Endothelial cell of umbilical vein (primary cell): Measurements from ENCODE around the gene ELMO2.

Experiments
- EZH2 ChIP-seq: IDR thresholded peaks from 2 replicates; pipeline ENCODE4 v1.6.1; 2012; ENCODE audit warnings: borderline replicate concordance, low read depth, mild to moderate bottlenecking, moderate library complexity, low read length, inconsistent platforms; ENCODE audit not compliant: severe bottlenecking
- FOS ChIP-seq: IDR thresholded peaks from 2 replicates; pipeline ENCODE4 v1.6.1; 2011; ENCODE audit warnings: mild to moderate bottlenecking, low read length, moderate library complexity, borderline replicate concordance; ENCODE audit not compliant: insufficient read depth
- JUN ChIP-seq: IDR thresholded peaks from 2 replicates; pipeline ENCODE4 v1.6.1; 2011; ENCODE audit warnings: borderline replicate concordance, low read depth; ENCODE audit not compliant: insufficient read length, insufficient read depth
- MYC ChIP-seq: IDR thresholded peaks from one replicate; pipeline ENCODE4 v1.6.1; 2011; ENCODE audit warnings: mild to moderate bottlenecking, low read depth, low read length
- POLR2A ChIP-seq: IDR thresholded peaks from 2 replicates; pipeline ENCODE4 v1.6.1; 2012; ENCODE audit warnings: low read depth, mild to moderate bottlenecking, control low read depth, low read length
- TF ChIP-seq, protein P1 (sequence below), 2 donors: IDR thresholded peaks; 1 replicate in 1 of 2; 2 replicates in 1 of 2; pipeline ENCODE4 v1.5.1; 2011; ENCODE audit warnings: low read length in 2 of 2, mild to moderate bottlenecking in 2 of 2, moderate library complexity in 2 of 2, control low read depth in 1 of 2, inconsistent platforms in 1 of 2, low read depth in 1 of 2; ENCODE audit not compliant: insufficient read depth in 1 of 2; ENCODE audit errors: extremely low read depth in 1 of 2
- TF ChIP-seq, protein P2 (sequence below): IDR thresholded peaks from 2 replicates; pipeline ENCODE4 v1.6.1; 2011; ENCODE audit not compliant: insufficient read depth, insufficient read length

DNA sequence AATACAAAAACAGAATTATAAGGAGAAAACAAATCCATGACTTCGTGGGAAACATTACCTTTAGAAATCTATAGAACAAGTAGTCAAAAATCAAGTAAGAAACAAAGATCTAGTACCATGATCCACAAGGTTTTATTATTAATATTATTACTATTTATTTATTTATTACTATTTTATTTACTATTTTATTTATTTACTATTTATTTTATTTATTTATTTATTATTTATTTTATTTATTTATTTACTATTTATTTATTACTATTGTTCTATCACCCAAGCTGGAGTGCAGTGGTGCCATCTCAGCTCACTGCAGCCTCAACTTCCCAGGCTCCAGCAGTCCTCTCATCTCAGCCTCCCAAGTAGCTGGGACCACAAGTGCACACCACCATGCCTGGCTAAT is 13.5 kb upstream of the ELMO2 start:
- TF ChIP-seq, protein P1, sequence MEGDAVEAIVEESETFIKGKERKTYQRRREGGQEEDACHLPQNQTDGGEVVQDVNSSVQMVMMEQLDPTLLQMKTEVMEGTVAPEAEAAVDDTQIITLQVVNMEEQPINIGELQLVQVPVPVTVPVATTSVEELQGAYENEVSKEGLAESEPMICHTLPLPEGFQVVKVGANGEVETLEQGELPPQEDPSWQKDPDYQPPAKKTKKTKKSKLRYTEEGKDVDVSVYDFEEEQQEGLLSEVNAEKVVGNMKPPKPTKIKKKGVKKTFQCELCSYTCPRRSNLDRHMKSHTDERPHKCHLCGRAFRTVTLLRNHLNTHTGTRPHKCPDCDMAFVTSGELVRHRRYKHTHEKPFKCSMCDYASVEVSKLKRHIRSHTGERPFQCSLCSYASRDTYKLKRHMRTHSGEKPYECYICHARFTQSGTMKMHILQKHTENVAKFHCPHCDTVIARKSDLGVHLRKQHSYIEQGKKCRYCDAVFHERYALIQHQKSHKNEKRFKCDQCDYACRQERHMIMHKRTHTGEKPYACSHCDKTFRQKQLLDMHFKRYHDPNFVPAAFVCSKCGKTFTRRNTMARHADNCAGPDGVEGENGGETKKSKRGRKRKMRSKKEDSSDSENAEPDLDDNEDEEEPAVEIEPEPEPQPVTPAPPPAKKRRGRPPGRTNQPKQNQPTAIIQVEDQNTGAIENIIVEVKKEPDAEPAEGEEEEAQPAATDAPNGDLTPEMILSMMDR (IDR thresholded peaks at IDR 0.05; ENCODE audit: extremely low read depth in 1 of 2, insufficient read depth in 1 of 2, low read depth in 1 of 2, low read length in 2 of 2), result no peak
- TF ChIP-seq POLR2A, result no peak
- TF ChIP-seq EZH2, result no peak
- no peak for TF ChIP-seq FOS
- TF ChIP-seq, protein P2, sequence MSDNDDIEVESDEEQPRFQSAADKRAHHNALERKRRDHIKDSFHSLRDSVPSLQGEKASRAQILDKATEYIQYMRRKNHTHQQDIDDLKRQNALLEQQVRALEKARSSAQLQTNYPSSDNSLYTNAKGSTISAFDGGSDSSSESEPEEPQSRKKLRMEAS, result no peak
- no peak for TF ChIP-seq JUN
- no peak for TF ChIP-seq MYC
